ES-I3 (cell line): ENCODE results near the gene TXN2.

Source experiments
- H3K36me3 ChIP-seq: 2 replicates; pipeline ENCODE4 v1.6.1; 2013; ENCODE audit warnings: mild to moderate bottlenecking, low read length, control low read depth, moderate library complexity; ENCODE audit not compliant: insufficient read depth
- H3K4me1 ChIP-seq: 2 replicates; pipeline ENCODE4 v1.6.1; 2013; ENCODE audit warnings: mild to moderate bottlenecking, control low read depth, low read length; ENCODE audit not compliant: insufficient read depth
- H3K9ac ChIP-seq: 2 replicates; pipeline ENCODE4 v1.6.1; 2013; ENCODE audit warnings: low read depth, mild to moderate bottlenecking, low read length, moderate library complexity
- H3K9me3 ChIP-seq: 2 replicates; pipeline ENCODE4 v1.6.1; 2013; ENCODE audit warnings: mild to moderate bottlenecking, low read length, moderate library complexity; ENCODE audit not compliant: control insufficient read depth, insufficient read depth

TXN2 gene

DNA sequence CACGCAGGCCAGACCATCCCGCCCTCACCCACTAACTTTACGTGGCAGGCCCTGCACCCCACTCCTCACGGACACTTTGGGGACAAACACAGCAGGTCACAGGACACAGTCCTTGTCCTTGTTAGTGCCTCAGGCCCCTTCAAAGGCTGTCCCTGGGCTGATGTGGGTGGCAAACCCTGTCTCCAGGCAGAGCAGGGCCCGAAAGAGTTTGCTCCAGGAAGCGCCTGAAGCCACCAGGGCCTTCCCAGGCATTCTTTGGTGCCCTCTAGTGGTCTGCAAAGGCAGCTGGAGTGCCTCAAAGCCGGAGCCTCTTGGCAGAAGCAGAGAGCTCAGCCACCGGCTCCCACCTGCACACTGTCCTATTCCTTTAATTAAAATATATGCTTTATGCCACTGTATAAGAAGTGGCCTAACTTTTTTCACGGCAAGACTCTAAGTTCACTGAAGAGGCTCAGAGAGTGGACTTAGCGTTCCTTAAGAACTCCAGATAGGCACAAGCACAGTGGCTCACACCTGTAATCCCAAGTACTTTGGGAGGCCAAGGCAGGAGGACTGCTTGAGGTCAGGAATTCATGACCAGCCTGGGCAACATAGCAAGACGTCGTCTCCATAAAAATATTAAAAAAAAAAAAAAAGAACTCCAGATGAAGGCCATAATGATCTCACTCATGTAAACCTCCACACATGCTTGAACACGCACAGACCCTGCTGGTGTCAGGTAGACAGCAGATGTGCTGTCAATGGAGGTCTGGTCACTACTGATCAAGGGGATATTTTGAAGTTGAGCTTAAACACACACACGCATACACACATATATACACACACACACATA, 11.1 kb downstream of the TXN2 start:
- Histone ChIP-seq H3K9me3 (no peaks in the 10 kb centered on the region), H3K36me3 (no peaks in the 10 kb centered on the region), H3K9ac (no peak overlapping the region), H3K4me1 (no peaks in the 10 kb centered on the region; the same call in 1 of the 2 replicates)

DNA sequence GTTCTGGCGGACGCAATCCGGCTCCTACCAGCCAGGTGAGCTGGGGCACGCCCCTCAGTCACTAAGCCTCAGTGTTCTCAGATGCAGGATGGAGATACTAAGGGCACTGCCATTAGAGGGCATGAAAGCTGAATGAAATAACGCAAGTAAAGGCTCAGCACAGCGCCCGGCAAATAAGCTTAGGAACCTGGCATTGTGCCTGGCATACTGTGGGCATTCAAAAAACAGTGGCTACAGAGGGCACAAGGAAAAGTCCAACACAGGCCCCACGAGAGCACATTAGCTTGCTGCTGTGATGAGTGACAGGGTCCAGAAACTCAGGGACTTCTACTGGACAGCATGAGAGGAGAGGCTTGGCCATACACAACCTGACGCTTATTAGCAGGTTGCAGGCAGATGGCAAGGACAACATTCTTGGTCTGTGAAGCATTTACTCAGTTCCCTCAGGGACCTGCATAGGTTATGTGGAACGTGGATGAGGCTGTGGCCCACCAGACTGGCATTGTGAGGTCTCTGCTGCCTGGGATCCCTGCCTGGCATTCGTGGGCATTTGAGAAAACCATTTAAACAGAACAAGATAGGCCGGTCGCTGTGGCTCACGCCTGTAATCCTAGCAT, 12.2 kb downstream of the TXN2 start:
- no peaks in the 10 kb centered on the region; the same call in 1 of the 2 replicates for H3K4me1 ChIP-seq
- H3K9ac ChIP-seq: no peak overlapping the region
- H3K9me3 ChIP-seq: no peaks in the 10 kb centered on the region
- H3K36me3 ChIP-seq: no peaks in the 10 kb centered on the region

DNA sequence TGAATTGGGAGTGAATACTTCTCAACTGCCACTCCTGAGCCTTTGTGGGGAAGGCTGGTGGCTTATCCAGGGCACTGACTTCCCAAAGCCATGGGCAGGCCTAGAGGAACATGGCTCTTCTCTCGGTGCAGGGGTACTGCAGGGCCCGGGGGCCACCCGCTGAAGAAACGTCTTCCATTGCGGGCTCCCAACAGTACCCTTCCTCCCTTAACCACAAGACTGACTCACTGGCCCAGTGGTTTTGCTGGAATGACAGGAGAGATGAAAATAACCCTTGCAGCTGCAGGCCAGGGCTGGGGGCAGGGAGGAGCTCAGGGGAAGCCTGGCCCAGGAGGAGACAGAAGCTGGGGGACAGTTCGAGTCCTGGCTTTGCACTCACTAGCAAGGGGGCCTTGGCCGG, 13.5 kb downstream of the TXN2 start:
- no peaks in the 10 kb centered on the region for H3K9me3 ChIP-seq
- H3K9ac ChIP-seq: no peak overlapping the region
- no peaks in the 10 kb centered on the region; the same call in 1 of the 2 replicates for H3K4me1 ChIP-seq
- H3K36me3 ChIP-seq: no peaks in the 10 kb centered on the region

DNA sequence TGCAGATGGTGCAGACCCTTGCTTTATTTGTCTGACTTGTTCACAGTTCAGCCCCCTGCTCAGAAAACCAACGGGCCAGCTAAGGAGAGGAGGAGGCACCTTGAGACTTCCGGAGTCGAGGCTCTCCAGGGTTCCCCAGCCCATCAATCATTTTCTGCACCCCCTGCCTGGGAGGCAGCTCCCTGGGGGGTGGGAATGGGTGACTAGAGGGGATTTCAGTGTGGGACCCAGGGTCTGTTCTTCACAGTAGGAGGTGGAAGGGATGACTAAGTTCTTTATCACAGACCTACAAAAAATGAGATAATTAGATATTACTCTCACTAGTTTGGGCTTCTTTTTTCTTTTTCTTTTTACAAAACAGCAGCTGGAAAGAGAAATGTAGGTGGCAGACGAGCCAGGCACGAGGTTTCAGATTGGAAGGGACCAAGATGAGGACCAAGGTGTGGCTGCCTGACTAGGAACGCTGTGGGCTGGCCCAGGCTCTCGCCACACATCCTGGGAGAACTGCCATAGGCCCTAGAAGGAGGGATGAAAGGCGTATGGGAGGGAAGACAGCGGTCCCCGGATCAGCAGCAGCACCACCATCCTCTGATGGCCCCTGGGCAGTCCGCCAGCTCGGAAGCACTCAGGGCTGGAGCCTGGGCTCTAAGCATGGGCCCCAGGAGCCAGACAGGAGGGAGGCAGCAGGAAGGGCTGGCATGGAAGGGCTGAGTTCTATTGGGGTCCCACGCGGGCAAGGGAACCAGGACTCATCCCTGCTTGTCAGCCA, 14.2 kb downstream of the TXN2 start:
- Histone ChIP-seq H3K4me1 (peaks cover 4% of the 10 kb centered on the region; the same call in 1 of the 2 replicates), H3K9ac (no peak overlapping the region), H3K36me3 (no peaks in the 10 kb centered on the region), H3K9me3 (no peaks in the 10 kb centered on the region)

DNA sequence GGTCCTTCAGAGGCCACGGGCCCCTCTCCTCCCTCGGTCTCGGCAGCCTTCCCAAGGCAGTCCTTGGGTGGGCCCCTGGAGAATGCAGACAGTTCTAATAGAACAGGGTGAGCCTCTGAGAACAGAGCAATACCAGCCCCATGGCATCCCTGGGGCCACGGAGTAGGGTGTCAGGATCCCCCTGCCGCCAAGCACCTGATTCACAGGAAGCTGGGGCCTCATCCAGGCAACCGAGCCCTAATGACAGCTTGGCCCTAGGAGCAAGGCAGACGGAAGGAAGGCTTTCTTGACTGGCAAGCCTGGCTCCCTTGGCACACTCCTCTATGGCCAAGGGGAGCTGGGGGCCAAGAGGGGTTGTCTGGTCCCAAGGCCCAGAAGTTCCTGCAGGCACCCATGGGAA, 15.2 kb downstream of the TXN2 start:
- H3K4me1 ChIP-seq: peaks cover 9% of the 10 kb centered on the region
- H3K9me3 ChIP-seq: no peaks in the 10 kb centered on the region
- H3K36me3 ChIP-seq: no peaks in the 10 kb centered on the region
- H3K9ac ChIP-seq: no peak overlapping the region

DNA sequence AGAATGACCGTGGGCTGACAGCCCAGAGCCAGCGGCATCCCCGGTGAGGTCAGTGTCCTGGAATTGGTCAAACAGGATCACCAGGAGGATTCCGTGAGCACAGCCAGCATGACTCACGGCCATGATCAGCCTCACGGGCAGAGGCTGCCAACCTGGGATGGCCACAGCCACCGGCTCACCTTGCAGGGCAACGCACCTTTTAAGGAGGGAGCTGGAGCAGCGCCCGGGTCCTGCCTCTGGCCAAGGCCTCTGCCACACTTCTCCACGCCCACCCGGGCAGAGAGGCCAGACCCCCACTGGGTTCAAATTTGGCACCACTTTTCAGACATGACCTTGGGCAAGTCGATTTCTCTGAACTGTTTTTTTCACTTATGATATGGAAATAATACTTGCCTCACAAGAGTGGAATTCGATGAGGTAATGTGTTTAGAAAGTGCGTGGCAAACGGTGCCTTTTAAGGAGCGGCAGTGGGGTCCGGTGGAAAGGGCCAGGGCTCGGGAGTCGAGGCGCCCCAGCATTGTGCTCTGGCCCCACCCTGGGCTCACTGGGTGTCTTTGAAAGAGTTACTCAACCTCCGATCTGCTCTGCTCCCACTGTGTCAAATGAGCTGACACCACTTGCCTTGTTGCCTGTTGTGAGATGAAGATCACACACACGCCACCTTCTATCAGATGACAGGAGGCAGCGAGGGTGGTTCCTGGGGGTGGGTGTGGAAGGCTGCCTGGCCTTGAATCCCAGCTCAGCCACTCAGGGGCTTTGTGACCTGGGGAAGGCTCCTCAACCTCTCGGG, 16.0 kb downstream of the TXN2 start:
- no peaks in the 10 kb centered on the region for H3K36me3 ChIP-seq
- peaks cover 9% of the 10 kb centered on the region for H3K4me1 ChIP-seq
- H3K9ac ChIP-seq: no peak overlapping the region
- no peaks in the 10 kb centered on the region for H3K9me3 ChIP-seq

DNA sequence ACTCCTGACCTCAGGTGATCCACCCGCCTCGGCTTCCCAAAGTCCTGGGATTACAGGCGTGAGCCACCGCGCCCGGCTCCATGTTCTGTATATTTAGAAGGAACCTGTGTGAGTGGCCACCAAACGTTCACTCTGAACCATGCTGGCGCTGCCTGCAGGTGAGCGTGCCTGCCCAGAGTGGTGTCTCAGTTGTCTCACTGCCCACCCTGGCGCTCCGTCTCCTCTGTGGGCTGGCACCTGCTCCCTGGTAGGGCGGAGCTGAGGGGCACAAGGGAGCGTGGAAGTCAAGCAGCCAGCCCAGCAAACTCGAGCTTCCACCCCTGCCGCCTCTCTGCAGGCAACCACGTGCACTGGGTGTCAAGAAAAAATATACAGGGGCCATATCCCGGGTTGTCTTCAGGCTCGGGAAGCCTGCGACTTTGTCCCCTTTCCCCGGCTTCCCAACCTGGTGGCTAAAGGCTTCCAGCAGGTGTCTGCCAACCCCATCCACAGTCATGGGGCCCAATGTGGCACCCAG, 16.7 kb downstream of the TXN2 start:
- H3K4me1 ChIP-seq: peaks cover 9% of the 10 kb centered on the region
- no peak overlapping the region for H3K9ac ChIP-seq
- no peaks in the 10 kb centered on the region for H3K36me3 ChIP-seq
- no peaks in the 10 kb centered on the region for H3K9me3 ChIP-seq

DNA sequence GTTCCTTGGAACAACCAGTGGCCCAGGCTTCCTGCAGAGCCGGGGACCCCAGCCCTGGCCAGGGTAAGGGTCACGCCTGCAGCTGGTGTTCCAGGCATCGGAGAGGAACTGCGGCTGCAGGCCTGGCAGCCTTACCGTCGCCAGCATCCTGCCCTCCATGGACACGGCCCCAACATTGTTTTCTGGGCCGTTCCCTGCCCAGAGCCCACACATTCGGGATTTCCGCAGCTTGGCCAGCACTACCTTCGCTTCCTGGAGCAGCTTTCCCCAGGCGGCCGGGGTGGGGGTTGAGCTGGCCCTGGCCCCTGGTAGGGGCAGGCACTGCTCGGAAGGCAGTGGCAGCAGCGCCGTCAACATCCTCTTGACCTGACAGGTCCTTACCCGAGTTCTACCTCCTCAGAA, 17.7 kb downstream of the TXN2 start:
- Histone ChIP-seq H3K36me3 (no peaks in the 10 kb centered on the region), H3K9ac (no peak overlapping the region), H3K9me3 (no peaks in the 10 kb centered on the region), H3K4me1 (peaks cover 9% of the 10 kb centered on the region)

DNA sequence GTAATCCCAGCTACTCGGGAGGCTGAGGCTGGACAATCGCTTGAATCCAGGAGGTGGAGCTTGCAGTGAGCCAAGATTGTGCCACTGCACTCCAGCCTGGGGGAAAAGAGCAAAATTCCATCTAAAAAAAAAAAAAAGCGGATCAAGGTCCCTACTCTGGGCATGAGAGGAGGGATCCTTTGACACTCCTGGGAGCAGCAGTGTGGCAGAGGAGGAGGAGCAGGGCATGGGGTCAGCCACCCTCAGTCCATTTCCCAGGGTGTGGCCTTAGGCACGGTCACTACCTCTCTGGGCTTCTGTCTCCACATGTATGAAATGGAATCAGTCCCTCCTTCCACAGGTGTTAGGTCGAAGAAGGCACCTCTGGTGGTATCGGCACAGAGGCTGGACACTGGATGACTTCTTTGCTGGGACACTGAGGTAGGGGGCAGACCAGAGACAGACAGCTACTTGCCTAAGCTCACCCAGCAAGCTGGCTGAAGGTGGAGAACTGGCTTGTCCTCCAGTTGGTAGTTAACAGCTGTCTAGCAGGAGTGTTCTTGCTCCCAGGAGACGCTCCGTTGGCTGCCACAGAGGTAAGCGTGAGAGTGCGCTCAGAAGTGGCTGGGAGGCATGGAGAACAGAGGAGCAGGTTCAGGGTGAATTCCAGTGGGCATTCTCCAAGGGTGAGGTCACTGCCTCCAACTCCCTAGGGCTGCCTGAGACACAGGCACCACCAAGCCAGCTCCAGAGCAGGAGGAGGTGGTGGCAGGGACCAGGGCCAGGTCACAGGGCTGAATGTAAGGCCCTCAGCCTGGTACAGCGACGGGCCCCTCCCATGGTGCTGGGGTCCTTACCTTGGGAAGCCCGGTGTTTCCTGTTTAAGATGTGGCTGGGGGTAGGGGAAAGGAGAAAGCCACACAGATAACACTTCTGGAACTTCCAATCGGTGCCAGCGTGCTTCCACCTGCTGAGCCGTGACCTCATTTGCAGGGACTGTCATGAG, 19.5 kb downstream of the TXN2 start:
- Histone ChIP-seq H3K36me3 (no peaks in the 10 kb centered on the region), H3K4me1 (peaks cover 19% of the 10 kb centered on the region), H3K9me3 (no peaks in the 10 kb centered on the region), H3K9ac (no peak overlapping the region)

DNA sequence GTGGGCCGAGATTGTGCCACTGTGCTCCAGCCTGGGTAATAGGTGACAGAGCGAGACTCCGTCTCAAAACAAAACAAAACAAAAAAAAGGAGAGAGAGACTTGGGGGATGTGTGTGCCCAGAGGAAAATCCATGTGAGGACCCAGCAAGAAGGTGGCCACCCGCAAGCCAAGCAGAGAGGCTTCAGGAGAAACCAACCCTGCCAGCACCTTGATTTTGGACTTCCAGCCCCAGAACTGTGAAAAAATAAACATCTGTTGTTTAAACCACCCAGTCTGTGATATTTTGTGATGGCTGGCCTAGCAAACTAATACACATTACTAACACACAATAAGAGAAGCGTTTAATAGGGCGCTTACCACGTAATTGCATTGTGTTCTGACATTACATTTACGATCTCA, 21.2 kb downstream of the TXN2 start:
- Histone ChIP-seq H3K4me1 (peaks cover 19% of the 10 kb centered on the region), H3K9me3 (no peaks in the 10 kb centered on the region), H3K9ac (no peak overlapping the region), H3K36me3 (no peaks in the 10 kb centered on the region)

DNA sequence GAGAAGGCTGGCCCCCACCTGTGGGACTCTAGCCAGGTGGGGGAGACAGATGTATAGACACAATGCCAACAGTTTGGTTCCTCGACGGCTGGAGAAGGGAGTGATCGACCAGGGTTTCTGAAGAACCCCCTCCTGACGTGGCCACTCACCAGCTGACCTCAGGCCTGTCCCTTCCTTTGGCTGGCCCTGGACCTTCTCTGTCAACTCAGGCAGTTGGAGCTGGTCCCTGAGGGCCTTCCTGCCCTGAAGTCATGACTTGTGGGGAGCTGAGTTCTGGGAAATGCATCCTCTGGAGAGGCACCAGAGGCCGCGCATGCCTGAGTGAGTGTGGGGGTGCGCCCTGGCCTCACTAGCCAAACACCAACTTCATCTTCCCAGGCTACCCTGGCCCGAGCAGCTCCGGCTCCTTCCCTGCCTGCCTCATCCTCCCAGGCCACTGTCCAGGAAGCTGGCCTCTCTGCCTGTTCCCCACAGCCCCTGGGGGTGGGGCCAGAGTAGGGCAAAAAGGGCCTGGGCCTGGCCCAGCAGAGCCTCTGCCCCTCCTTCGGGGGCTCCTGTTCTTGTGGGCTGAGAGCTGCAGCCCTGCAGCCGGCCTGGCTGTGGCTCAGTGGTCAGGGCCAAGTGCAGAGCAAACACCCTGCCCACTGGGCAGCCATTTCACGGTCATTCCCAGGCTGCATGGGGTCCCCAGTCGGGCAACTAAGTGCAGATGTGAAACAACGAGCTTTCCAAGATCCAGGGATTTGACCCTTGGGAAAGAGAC, 23.6 kb downstream of the TXN2 start:
- no peak overlapping the region for H3K9ac ChIP-seq
- peaks cover 19% of the 10 kb centered on the region for H3K4me1 ChIP-seq
- H3K36me3 ChIP-seq: no peaks in the 10 kb centered on the region
- no peaks in the 10 kb centered on the region for H3K9me3 ChIP-seq

DNA sequence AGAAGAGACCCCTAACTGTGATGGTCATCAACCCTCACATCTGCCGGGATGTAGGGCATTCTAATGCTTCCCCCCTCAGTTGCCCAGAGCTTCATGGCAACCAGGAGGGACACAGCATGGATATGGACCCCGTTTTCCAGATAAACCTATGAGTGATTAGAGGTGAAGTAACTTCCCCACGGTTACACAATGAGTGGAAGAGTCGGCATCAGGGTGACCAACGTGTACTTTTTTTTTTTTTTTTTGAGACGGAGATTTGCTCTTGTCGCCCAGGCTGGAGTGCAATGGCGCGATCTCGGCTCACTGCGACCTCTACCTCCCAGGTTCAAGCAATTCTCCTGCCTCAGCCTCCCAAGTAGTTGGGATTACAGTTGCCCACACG, 25.0 kb downstream of the TXN2 start:
- H3K4me1 ChIP-seq: peaks cover 14% of the 10 kb centered on the region
- no peaks in the 10 kb centered on the region for H3K36me3 ChIP-seq
- no peak overlapping the region for H3K9ac ChIP-seq
- no peaks in the 10 kb centered on the region for H3K9me3 ChIP-seq
